Stimulated activated CD8-positive, alpha-beta memory T cell treated with anti-CD3 and anti-CD28 coated beads, Interleukin-7, amount 100 ng/mL, for 48 hours (primary cell): ENCODE measurements around the gene RHEB.

Experiments used
- DNase-seq, 2 donors: peaks; one replicate each; pipeline ENCODE4 v3.0.0-alpha.2; 2020; ENCODE audit warnings: low read depth in 1 of 2; ENCODE audit errors: extremely low read depth in 1 of 2

RHEB gene

GRCh38 chr7:151416941-151417315 lies 102.8 kb downstream of the RHEB start:
- no peak for DNase-seq

- no peak for DNase-seq
Measured at GRCh38 chr7:151416112-151416940, 103.4 kb downstream of the RHEB start.
